ENCODE measurements around the gene F11R. TPM values are rescaled to one million over a fixed set of nuclear protein-coding genes. Genes with fewer than 3 reads are reported as not detected.
"Not testable (repeated sequence)": the region's sequence is repeated elsewhere in the genome, so short reads cannot be mapped to it uniquely, and the experiment has no call there.

The F11R gene
- total and polyA plus RNA-seq, 2 donors (not counting 1 experiment from before 2014, with no cell fraction given), result 0.50 to 0.66 TPM

DNA sequence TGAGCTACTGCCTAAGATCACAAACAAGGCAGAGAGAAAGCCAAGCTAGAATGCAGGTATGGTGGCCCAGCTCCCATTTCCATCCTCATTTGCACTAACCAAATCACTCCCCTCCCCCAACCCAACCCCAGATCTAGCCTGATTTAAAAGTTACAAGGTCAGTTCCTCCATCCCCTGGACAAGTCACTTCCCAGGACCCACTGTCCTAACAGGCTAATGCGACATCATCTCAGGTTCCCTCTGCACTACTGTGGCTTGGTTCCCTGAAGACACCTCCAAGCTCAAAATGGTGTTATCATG lies 2.4 kb downstream of the F11R start:
- Histone ChIP-seq H4K20me1 (ENCODE audit: control insufficient read depth, extremely low read depth, insufficient read depth, low read length) (no peaks in the 10 kb centered on the region), H3K27ac (ENCODE audit: insufficient read depth, low read length) (no peak overlapping the region), H2AFZ (ENCODE audit: low read length) (no peak overlapping the region), H3K79me2 (ENCODE audit: control insufficient read depth, insufficient read depth, low read length) (no peaks in the 10 kb centered on the region), H3K27me3 (ENCODE audit: control insufficient read depth, insufficient read depth, low read length) (peaks cover 26% of the 10 kb centered on the region), H3K36me3 (ENCODE audit: control insufficient read depth, insufficient read depth, low read length) (no peaks in the 10 kb centered on the region), H3K9me3 (ENCODE audit: control insufficient read depth, insufficient read depth, low read depth, low read length) (no peaks in the 10 kb centered on the region), H3K4me2 (ENCODE audit: extremely low read depth, insufficient read depth, low read length) (no peak overlapping the region), H3K4me1 (ENCODE audit: control insufficient read depth, extremely low read depth, insufficient read depth, low read length) (peaks cover 6% of the 10 kb centered on the region), H3K9ac (ENCODE audit: insufficient read depth, low read length) (no peak overlapping the region), H3K4me3 (replicated peaks in 1 of 4; ENCODE audit: control extremely low read depth in 1 of 4, insufficient read depth in 1 of 4, low read depth in 3 of 4, low read length in 4 of 4) (no peak overlapping the region)
- TF ChIP-seq, protein P1, sequence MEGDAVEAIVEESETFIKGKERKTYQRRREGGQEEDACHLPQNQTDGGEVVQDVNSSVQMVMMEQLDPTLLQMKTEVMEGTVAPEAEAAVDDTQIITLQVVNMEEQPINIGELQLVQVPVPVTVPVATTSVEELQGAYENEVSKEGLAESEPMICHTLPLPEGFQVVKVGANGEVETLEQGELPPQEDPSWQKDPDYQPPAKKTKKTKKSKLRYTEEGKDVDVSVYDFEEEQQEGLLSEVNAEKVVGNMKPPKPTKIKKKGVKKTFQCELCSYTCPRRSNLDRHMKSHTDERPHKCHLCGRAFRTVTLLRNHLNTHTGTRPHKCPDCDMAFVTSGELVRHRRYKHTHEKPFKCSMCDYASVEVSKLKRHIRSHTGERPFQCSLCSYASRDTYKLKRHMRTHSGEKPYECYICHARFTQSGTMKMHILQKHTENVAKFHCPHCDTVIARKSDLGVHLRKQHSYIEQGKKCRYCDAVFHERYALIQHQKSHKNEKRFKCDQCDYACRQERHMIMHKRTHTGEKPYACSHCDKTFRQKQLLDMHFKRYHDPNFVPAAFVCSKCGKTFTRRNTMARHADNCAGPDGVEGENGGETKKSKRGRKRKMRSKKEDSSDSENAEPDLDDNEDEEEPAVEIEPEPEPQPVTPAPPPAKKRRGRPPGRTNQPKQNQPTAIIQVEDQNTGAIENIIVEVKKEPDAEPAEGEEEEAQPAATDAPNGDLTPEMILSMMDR (conservative IDR thresholded peaks at IDR 0.05 in 1 of 2, IDR thresholded peaks at IDR 0.05 in 1 of 2; ENCODE audit: low read depth in 1 of 2, low read length in 2 of 2), result no peak
- no peak for TF ChIP-seq EZH2 (IDR thresholded peaks at IDR 0.05; ENCODE audit: low read length, missing control alignments)
- DNase-seq (ENCODE audit: low read depth in 2 of 2), result no peak

DNA sequence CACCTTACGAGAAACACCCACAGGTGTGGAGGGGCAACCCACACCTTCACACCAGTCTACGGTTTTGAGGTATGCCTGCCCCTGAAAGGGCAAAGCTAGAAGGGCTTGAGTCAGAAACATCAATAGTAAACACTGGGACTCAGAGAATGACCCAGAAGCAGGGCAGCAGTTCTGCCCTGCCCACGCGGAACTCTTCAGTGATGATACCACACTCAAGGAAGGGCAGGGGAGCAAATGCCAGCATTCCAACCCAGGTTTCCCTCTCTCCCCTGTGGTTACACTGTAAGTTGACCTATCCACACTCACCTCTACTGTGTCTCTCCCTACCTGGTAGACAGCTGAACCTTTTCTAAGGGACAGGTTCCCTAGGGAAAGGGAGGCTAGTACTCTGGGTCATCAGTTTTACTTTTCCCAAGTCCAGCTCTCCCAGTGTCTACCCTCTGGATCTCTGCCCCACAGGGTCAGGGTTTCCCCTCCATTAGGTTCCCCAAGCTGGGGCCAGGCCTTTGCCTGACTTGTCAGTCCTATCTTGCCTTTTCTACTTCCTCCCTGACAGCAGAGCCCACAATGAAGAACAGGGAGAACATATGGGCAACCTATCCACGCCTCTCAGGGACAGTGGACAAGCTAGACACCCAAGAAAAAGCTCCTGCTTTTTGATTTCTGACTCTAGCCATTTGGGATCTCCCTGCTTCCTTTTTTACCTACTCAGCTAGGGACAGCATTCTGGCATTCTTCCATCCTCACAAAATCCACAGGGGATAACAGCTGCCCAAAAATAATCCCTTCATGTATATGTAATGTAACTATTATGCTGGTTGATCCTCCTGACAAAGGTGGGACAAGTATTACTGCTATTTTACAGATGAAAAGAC lies 3.0 kb downstream of the F11R start:
- no peak overlapping the region for H2AFZ ChIP-seq (ENCODE audit: low read length)
- no peak overlapping the region for H3K4me3 ChIP-seq (replicated peaks in 1 of 4; ENCODE audit: control extremely low read depth in 1 of 4, insufficient read depth in 1 of 4, low read depth in 3 of 4, low read length in 4 of 4)
- H3K9ac ChIP-seq (ENCODE audit: insufficient read depth, low read length), result no peak overlapping the region
- H3K4me2 ChIP-seq (ENCODE audit: extremely low read depth, insufficient read depth, low read length), result no peak overlapping the region
- no peak overlapping the region for H3K27ac ChIP-seq (ENCODE audit: insufficient read depth, low read length)
- H3K4me1 ChIP-seq (ENCODE audit: control insufficient read depth, extremely low read depth, insufficient read depth, low read length), result peaks cover 6% of the 10 kb centered on the region
- no peaks in the 10 kb centered on the region for H3K79me2 ChIP-seq (ENCODE audit: control insufficient read depth, insufficient read depth, low read length)
- DNase-seq (ENCODE audit: low read depth in 2 of 2), result no peak
- no peak for TF ChIP-seq EZH2 (IDR thresholded peaks at IDR 0.05; ENCODE audit: low read length, missing control alignments)
- TF ChIP-seq, protein P1 (conservative IDR thresholded peaks at IDR 0.05 in 1 of 2, IDR thresholded peaks at IDR 0.05 in 1 of 2; ENCODE audit: low read depth in 1 of 2, low read length in 2 of 2), result no peak
- no peaks in the 10 kb centered on the region for H3K9me3 ChIP-seq (ENCODE audit: control insufficient read depth, insufficient read depth, low read depth, low read length)
- peaks cover 26% of the 10 kb centered on the region for H3K27me3 ChIP-seq (ENCODE audit: control insufficient read depth, insufficient read depth, low read length)
- no peaks in the 10 kb centered on the region for H3K36me3 ChIP-seq (ENCODE audit: control insufficient read depth, insufficient read depth, low read length)
- no peaks in the 10 kb centered on the region for H4K20me1 ChIP-seq (ENCODE audit: control insufficient read depth, extremely low read depth, insufficient read depth, low read length)

DNA sequence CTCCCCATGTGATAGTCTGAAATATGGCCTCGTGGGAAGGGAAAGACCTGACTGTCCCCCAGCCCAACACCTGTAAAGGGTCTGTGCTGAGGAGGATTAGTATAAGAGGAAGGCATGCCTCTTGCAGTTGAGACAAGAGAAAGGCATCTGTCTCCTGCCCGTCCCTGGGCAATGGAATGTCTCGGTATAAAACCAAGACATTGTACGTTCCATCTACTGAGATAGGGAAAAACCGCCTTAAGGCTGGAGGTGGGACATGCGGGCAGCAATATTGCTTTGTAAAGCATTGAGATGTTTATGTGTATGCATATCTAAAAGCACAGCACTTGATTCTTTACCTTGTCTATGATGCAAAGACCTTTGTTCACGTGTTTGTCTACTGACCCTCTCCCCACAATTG lies 3.8 kb downstream of the F11R start:
- H4K20me1 ChIP-seq (ENCODE audit: control insufficient read depth, extremely low read depth, insufficient read depth, low read length); H3K4me1 ChIP-seq (ENCODE audit: control insufficient read depth, extremely low read depth, insufficient read depth, low read length); H3K4me2 ChIP-seq (ENCODE audit: extremely low read depth, insufficient read depth, low read length); H3K27ac ChIP-seq (ENCODE audit: insufficient read depth, low read length); H3K36me3 ChIP-seq (ENCODE audit: control insufficient read depth, insufficient read depth, low read length); H3K9me3 ChIP-seq (ENCODE audit: control insufficient read depth, insufficient read depth, low read depth, low read length); DNase-seq (ENCODE audit: low read depth in 2 of 2); H3K9ac ChIP-seq (ENCODE audit: insufficient read depth, low read length); H3K4me3 ChIP-seq (replicated peaks in 1 of 4; ENCODE audit: control extremely low read depth in 1 of 4, insufficient read depth in 1 of 4, low read depth in 3 of 4, low read length in 4 of 4); H3K79me2 ChIP-seq (ENCODE audit: control insufficient read depth, insufficient read depth, low read length); H2AFZ ChIP-seq (ENCODE audit: low read length): not testable (repeated sequence)
- peaks cover 26% of the 10 kb centered on the region for H3K27me3 ChIP-seq (ENCODE audit: control insufficient read depth, insufficient read depth, low read length)

DNA sequence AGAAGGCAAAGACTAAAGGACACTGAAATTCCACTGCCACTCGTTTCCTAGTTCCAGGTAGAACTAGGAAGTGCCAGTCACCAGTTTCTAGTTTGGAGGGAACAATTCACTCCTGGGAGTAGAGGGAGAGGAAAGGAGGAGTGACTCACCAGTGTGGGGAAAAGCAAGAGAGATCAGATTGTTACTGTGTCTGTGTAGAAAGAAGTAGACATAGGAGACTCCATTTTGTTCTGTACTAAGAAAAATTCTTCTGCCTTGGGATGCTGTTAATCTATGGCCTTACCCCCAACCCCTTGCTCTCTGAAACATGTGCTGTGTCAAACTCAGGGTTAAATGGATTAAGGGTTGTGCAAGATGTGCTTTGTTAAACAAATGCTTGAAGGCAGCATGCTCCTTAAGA lies 4.3 kb downstream of the F11R start:
- not testable (repeated sequence) for H3K27ac ChIP-seq (ENCODE audit: insufficient read depth, low read length); DNase-seq (ENCODE audit: low read depth in 2 of 2); H4K20me1 ChIP-seq (ENCODE audit: control insufficient read depth, extremely low read depth, insufficient read depth, low read length); H3K4me3 ChIP-seq (replicated peaks in 1 of 4; ENCODE audit: control extremely low read depth in 1 of 4, insufficient read depth in 1 of 4, low read depth in 3 of 4, low read length in 4 of 4); H3K4me2 ChIP-seq (ENCODE audit: extremely low read depth, insufficient read depth, low read length); H3K9ac ChIP-seq (ENCODE audit: insufficient read depth, low read length); H3K4me1 ChIP-seq (ENCODE audit: control insufficient read depth, extremely low read depth, insufficient read depth, low read length); H3K79me2 ChIP-seq (ENCODE audit: control insufficient read depth, insufficient read depth, low read length); H3K36me3 ChIP-seq (ENCODE audit: control insufficient read depth, insufficient read depth, low read length); H2AFZ ChIP-seq (ENCODE audit: low read length); H3K9me3 ChIP-seq (ENCODE audit: control insufficient read depth, insufficient read depth, low read depth, low read length)
- peaks cover 22% of the 10 kb centered on the region for H3K27me3 ChIP-seq (ENCODE audit: control insufficient read depth, insufficient read depth, low read length)

All from fibroblast of lung (primary cell).